Stimulated activated CD4-positive, alpha-beta T cell treated with anti-CD3 and anti-CD28 coated beads, Interleukin-4, amount 100 ng/mL, for 4 hours (primary cell): Measurements from ENCODE around the gene ADPRM.
"Not testable (repeated sequence)": the region's sequence is repeated elsewhere in the genome, so short reads cannot be mapped to it uniquely, and the experiment has no call there.

ENCODE experiments used
- DNase-seq, 2 experiments: peaks; one replicate each; pipeline ENCODE4 v3.0.0-alpha.2; 2020

ADPRM gene

GRCh38 chr17:10702574-10702973 lies 5.2 kb downstream of the ADPRM start:
- no peak for DNase-seq

GRCh38 chr17:10705727-10706126 lies 8.3 kb downstream of the ADPRM start:
- DNase-seq = no peak

- no peak for DNase-seq
These were observed 15.9 kb downstream of the ADPRM start for GRCh38 chr17:10713318-10713717.

- DNase-seq = no peak
These were observed 18.8 kb downstream of the ADPRM start for GRCh38 chr17:10716218-10716617.

- DNase-seq = no peak
These were observed 21.2 kb downstream of the ADPRM start for GRCh38 chr17:10718547-10718946.

GRCh38 chr17:10724546-10725195 lies 27.3 kb downstream of the ADPRM start:
- DNase-seq = no peak

GRCh38 chr17:10725262-10725661 lies 27.9 kb downstream of the ADPRM start:
- no peak for DNase-seq

- DNase-seq = no peak
These were observed 28.8 kb downstream of the ADPRM start for GRCh38 chr17:10726196-10726595.

- no peak for DNase-seq
These were observed 29.8 kb downstream of the ADPRM start for GRCh38 chr17:10727192-10727591.

- no peak for DNase-seq
These were observed 31.0 kb downstream of the ADPRM start for GRCh38 chr17:10728331-10728892.

- DNase-seq = peak; percentile 39 to 55
These were observed 32.2 kb downstream of the ADPRM start, which contains the start of gene TMEM220 for GRCh38 chr17:10729334-10730193. Gene TMEM220, minus strand, starts transcription at chr17:10730023. Its CDS starts 172 bp downstream, at chr17:10729851.

GRCh38 chr17:10730247-10730646 lies 32.9 kb downstream of the ADPRM start:
- not testable (repeated sequence) for DNase-seq

GRCh38 chr17:10731408-10731879 lies 34.0 kb downstream of the ADPRM start:
- DNase-seq = no peak

- DNase-seq = not testable (repeated sequence)
These were observed 34.7 kb downstream of the ADPRM start for GRCh38 chr17:10732121-10732520.

- no peak for DNase-seq
These were observed 36.3 kb downstream of the ADPRM start for GRCh38 chr17:10733666-10734065.

GRCh38 chr17:10735251-10735650 lies 37.9 kb downstream of the ADPRM start:
- DNase-seq = no peak

GRCh38 chr17:10735821-10736220 lies 38.4 kb downstream of the ADPRM start:
- DNase-seq = no peak

GRCh38 chr17:10737168-10737622 lies 39.8 kb downstream of the ADPRM start:
- peak; percentile 12 to 14 for DNase-seq

GRCh38 chr17:10737736-10738135 lies 40.3 kb downstream of the ADPRM start:
- no peak for DNase-seq

- DNase-seq = no peak
These were observed 41.3 kb downstream of the ADPRM start for GRCh38 chr17:10738521-10739258.

- DNase-seq = no peak
These were observed 42.0 kb downstream of the ADPRM start for GRCh38 chr17:10739386-10739785.

- DNase-seq = no peak
These were observed 44.2 kb downstream of the ADPRM start for GRCh38 chr17:10741416-10742135.
